Activated naive CD4-positive, alpha-beta T cell treated with anti-CD3 and anti-CD28 coated beads, Interleukin-2, amount 50 U/mL, for 24 hours (primary cell): ENCODE results near the gene GEMIN4.
"Not testable (repeated sequence)": the region's sequence is repeated elsewhere in the genome, so short reads cannot be mapped to it uniquely, and the experiment has no call there.

Experiments used
- H3K27ac Mint-ChIP-seq: one replicate; pipeline ENCODE4 v1.8.0; 2021; ENCODE audit warnings: mild to moderate bottlenecking, mixed read lengths
- H3K27me3 Mint-ChIP-seq: one replicate; pipeline ENCODE4 v1.8.0; 2021; ENCODE audit warnings: mixed read lengths
- H3K36me3 Mint-ChIP-seq: one replicate; pipeline ENCODE4 v1.8.0; 2021; ENCODE audit warnings: mixed read lengths
- H3K4me1 Mint-ChIP-seq: one replicate; pipeline ENCODE4 v1.8.0; 2021; ENCODE audit warnings: mixed read lengths
- H3K4me3 Mint-ChIP-seq: one replicate; pipeline ENCODE4 v1.8.0; 2021; ENCODE audit warnings: mild to moderate bottlenecking, mixed read lengths
- H3K9me3 Mint-ChIP-seq: one replicate; pipeline ENCODE4 v1.8.0; 2021; ENCODE audit warnings: mixed read lengths

Gene GEMIN4

DNA sequence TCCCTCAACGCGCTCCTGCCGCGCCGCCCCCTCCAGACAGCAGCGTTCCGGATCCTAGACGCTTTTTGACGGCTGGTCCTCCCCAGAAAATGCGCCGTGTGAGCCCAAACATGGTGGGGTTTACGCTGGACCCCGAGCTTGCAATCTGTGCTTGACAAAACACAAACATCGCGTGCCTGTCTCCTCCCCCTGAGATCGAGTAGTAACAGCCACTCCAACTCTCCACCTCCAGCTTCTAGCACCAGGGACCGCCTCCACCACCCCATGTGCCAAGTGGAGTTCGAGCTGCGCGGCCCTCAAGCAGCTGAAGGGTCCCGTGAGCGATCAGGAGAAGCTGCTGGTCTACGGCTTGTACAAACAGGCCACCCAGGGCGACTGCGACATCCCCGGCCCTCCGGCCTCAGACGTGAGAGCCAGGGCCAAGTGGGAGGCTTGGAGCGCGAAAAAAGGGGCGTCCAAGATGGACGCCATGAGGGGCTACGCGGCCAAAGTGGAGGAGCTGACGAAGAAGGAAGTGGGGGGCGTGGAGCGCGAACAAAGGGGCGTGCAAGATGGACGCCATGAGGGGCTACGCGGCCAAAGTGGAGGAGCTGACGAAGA lies 656 bp upstream of the GEMIN4 start:
- Mint-ChIP-seq H3K27me3 (no peaks in the 10 kb centered on the region), H3K36me3 (peaks cover 13% of the 10 kb centered on the region), H3K9me3 (no peaks in the 10 kb centered on the region), H3K4me3 (peak overlapping the region; percentile 98), H3K4me1 (peaks cover 39% of the 10 kb centered on the region), H3K27ac (peak overlapping the region; percentile 97)

DNA sequence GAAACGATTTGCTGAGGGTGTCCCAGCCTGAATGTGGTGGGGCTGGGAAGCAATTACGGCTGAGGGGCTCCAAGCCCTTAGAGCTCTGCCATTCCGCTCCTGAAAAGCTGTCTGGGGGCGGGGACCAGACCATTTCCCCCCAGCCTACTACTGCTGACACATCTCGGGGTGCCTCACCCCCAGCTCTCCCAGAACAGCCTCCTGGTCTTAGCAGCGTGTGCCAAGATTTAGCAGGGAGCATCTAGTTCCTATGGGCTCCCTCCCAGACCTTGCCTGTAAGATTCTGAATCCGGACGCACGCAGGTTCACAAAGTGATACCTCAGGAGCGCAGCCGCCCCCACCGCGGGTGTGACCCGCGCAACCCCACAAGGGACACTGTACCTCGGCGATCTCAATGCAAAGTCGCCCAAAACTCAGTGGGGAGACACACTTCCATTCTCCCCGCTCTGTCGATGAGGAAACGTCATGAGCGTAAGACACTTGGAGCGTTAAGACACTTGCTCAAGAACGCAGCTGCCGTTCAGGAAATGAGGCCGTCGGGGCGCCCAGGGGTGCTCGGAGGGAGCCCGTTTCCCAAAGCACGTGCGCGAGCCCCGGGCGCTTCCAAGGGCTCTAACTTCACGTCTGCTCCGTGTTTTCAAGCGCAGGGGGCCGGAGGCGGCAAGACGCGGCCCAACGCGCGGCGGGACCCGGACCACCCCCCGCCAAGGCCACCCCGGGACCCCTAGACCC lies 629 bp downstream of the GEMIN4 start:
- Mint-ChIP-seq H3K4me3 (peak overlapping the region; percentile 98), H3K4me1 (peaks cover 39% of the 10 kb centered on the region), H3K27ac (peak overlapping the region; percentile 98), H3K27me3 (no peaks in the 10 kb centered on the region), H3K36me3 (peaks cover 11% of the 10 kb centered on the region), H3K9me3 (no peaks in the 10 kb centered on the region)

DNA sequence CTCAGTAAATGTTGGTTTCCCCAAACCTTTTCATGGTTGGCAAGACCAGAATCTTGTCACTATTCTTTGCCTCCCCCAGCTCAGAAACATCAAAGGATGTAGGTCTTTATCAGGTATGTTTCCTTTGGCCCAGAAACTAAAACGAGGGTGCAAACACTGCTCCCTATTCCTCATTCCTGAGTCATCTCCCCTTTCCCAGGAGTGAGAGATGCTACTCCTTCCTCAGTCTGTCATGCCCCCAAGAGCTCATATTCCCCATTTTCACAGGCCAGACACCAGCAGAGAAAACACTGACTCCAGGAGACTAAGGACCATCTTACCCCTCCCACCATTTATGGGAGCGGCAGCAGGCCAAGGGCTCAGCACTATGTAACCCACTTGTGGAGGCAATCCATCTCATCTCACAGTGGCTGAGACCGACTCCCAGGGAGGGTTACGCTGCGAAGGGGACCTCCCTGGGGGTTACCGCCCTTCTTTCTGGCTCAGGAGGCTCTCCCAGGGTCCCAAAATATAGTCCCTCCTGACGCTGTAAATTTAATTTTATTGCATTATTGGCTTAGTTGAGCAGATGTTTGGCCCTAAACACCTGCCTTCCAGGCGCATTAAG lies 1.5 kb downstream of the GEMIN4 start:
- peak overlapping the region; percentile 98 for H3K4me3 Mint-ChIP-seq
- peaks cover 39% of the 10 kb centered on the region for H3K4me1 Mint-ChIP-seq
- H3K27me3 Mint-ChIP-seq, result no peaks in the 10 kb centered on the region
- peaks cover 13% of the 10 kb centered on the region for H3K36me3 Mint-ChIP-seq
- no peaks in the 10 kb centered on the region for H3K9me3 Mint-ChIP-seq
- H3K27ac Mint-ChIP-seq, result peak overlapping the region; percentile 85

DNA sequence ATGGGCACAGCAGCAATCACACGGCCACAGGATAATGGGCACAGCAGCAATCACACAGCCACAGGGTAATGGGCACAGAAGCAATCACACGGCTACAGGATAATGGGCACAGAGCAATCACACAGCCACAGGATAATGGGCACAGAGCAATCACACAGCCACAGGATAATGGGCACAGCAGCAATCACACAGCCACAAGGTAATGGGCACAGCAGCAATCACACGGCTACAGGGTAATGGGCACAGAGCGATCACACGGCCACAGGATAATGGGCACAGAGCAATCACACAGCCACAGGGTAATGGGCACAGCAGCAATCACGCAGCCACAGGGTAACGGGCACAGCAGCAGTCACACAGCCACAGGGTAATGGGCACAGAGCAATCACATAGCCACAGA lies 2.7 kb downstream of the GEMIN4 start:
- Mint-ChIP-seq H3K4me1 (peaks cover 41% of the 10 kb centered on the region), H3K4me3 (peak overlapping the region; percentile 98), H3K36me3 (peaks cover 14% of the 10 kb centered on the region), H3K27ac (peak overlapping the region; percentile 66)
- not testable (repeated sequence) for H3K9me3 Mint-ChIP-seq, H3K27me3 Mint-ChIP-seq

DNA sequence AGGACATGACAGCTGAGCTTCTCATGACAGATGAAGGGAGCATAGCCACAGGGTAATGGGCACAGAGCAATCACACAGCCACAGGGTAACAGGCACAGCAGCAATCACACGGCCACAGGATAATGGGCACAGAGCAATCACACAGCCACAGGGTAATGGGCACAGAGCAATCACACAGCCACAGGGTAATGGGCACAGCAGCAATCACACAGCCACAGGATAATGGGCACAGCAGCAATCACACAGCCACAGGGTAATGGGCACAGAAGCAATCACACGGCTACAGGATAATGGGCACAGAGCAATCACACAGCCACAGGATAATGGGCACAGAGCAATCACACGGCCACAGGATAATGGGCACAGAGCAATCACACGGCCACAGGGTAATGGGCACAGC lies 3.5 kb downstream of the GEMIN4 start:
- Mint-ChIP-seq H3K4me1 (peaks cover 46% of the 10 kb centered on the region), H3K36me3 (peaks cover 15% of the 10 kb centered on the region), H3K4me3 (peak overlapping the region; percentile 53)
- not testable (repeated sequence) for H3K27ac Mint-ChIP-seq, H3K27me3 Mint-ChIP-seq, H3K9me3 Mint-ChIP-seq

DNA sequence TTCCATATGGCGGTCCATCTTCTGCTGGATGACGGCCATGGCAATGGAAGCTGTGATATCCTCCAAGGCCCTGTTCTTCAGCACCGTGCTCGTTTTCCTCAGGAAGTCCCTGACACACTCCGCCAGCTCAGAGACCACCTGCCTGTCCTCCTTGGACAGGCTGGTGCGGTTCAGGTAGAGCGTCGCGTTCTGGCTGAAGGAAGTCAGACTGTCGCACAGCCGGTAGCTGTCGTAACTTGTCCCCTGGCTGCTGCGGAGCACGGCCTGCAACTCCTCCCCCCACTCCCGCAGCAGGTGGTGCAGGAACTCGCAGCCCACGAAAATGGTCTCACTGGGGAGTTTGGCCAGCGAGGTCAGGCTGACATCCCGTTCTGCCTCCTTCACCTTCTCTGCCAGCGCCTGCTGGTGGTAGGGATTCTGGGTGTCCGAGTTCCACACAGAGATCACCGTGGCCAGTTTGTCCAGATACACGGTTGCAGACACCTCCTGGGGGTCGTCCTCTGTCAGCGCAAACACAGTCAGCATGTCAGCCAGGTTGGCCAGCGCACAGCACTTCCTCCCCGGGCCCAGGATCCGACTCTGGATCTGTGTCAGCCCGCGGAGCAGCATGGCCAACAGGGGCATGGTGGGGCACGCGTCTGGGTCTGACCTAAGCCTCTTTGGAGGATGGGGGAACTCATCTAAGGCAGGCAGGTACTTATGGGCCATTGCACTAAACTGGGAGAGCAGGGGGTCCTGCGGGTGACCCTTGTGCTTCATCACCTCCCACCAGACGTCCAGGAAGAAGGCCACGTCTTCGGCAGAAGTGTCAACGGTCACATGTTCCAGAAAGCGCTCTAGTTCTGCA lies 5.1 kb downstream of the GEMIN4 start:
- no peaks in the 10 kb centered on the region for H3K9me3 Mint-ChIP-seq
- H3K4me1 Mint-ChIP-seq, result peaks cover 47% of the 10 kb centered on the region
- no peaks in the 10 kb centered on the region for H3K27me3 Mint-ChIP-seq
- H3K4me3 Mint-ChIP-seq, result no peak overlapping the region
- peaks cover 15% of the 10 kb centered on the region for H3K36me3 Mint-ChIP-seq
- no peak overlapping the region for H3K27ac Mint-ChIP-seq

DNA sequence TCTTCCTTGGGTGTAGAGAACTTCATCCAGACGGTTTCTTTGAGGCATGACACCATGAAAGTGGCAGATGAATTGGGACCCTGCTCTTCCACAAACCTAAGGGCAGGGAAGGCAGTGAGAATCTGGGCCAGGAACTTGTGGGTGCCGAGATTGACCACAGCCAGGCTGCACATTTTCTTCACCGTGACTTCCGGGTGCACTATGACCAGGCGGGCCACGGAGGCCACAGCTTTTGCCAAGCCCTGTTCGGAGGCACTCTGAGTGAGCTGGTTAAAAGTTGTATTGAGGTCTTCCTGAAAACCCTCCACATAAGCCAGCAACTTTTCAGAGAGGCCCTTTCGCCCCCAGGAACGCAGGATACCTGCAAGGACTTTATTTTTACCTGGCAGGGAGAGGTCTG lies 5.9 kb downstream of the GEMIN4 start:
- Mint-ChIP-seq H3K4me1 (peaks cover 45% of the 10 kb centered on the region), H3K27me3 (no peaks in the 10 kb centered on the region), H3K36me3 (peaks cover 11% of the 10 kb centered on the region), H3K9me3 (no peaks in the 10 kb centered on the region), H3K4me3 (no peak overlapping the region), H3K27ac (no peak overlapping the region)

DNA sequence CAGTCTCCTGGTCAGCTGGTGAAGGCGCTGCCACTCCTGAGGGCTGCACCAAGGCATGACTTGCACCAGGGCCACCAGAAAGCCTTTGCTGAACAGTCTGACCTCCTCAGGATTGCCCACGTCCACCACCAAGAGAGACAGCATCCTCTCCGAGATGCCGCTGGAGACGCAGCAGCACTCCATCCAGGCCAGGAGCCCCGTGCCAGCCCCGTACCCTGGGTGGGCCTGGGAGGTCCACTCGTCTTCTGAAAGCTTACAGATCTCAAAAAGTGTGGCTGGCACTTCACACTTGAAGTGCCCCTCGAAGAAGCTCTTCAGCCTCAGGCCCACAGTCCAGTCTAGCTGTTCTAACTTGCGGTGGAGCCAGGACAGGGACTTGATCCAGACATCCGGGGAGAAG lies 6.7 kb downstream of the GEMIN4 start:
- Mint-ChIP-seq H3K9me3 (no peaks in the 10 kb centered on the region), H3K4me1 (peaks cover 44% of the 10 kb centered on the region), H3K27ac (no peak overlapping the region), H3K4me3 (no peak overlapping the region), H3K36me3 (peaks cover 11% of the 10 kb centered on the region), H3K27me3 (no peaks in the 10 kb centered on the region)

DNA sequence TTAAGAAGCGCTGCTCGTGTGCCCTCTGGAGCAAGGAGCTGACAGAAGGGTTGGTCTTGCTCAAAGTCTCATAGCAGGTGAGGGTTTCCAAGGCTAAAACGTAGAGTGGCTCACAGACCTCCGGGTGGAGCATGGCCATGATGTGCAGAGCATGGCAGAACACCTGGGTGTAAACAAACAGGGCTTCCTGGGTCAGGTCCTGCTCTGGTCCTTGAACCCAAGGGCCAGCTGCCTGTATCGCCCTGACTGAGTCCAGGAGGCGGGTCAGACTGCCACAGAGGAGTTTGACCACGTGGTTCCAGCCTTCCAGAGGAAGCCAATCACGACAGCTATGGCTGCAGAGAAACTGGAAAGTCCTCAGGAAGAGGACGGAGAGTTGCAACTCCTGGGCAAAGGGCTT lies 7.1 kb downstream of the GEMIN4 start:
- H3K4me3 Mint-ChIP-seq, result no peak overlapping the region
- H3K27me3 Mint-ChIP-seq, result no peaks in the 10 kb centered on the region
- no peaks in the 10 kb centered on the region for H3K9me3 Mint-ChIP-seq
- H3K27ac Mint-ChIP-seq, result no peak overlapping the region
- peaks cover 43% of the 10 kb centered on the region for H3K4me1 Mint-ChIP-seq
- H3K36me3 Mint-ChIP-seq, result peaks cover 11% of the 10 kb centered on the region

DNA sequence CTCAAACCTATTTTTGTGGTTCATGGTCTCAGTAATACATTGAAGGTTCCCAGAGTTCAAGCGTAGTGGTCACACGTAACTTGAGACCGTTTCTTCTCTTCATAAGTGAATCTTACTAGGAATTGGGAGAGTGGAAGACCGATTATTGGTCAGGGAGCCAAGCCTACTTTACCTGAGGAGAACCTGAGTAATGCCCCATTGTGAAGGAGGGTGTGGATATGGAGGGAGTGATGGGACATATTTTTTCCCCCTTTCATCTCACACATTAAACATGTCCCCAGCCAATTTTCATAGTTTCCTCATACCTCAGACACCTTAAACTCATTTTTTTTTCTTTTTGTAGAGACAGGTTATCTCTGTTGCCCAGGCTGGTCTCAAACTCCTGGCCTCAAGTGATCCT lies 8.9 kb downstream of the GEMIN4 start:
- peaks cover 8% of the 10 kb centered on the region for H3K36me3 Mint-ChIP-seq
- no peaks in the 10 kb centered on the region for H3K9me3 Mint-ChIP-seq
- H3K27me3 Mint-ChIP-seq, result no peaks in the 10 kb centered on the region
- H3K4me3 Mint-ChIP-seq, result no peak overlapping the region
- H3K4me1 Mint-ChIP-seq, result peaks cover 30% of the 10 kb centered on the region
- no peak overlapping the region for H3K27ac Mint-ChIP-seq

DNA sequence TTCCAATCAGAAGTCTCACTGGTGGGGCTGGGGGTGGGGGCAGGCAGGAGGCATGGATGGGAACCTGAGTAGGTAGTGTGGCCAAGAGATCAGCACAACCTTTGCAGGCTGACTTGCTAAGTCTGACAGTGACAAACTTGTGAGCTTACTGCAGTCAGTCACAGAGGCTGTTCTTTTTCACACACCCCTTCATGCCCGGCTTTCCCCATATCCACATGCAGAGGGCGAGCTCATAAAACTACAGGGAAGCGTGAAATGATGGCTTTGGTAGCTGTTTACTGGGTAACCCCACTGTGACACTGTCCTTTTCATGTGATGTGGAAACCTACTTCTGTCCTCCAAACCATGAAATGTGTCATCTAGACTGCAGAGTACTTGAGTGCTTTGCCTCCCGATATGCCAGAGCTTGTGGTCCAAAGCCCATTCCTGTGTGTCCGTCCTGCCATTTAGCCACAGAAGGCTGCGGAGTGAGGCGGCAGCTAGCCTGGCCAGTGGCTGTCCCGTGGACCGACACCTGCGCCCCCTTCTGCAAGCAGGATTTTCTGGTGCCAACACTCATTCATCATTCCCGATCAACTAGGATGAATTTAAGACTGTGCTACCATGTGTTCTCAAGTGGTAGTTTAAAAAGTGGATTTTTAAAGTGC lies 9.8 kb downstream of the GEMIN4 start:
- Mint-ChIP-seq H3K36me3 (peaks cover 4% of the 10 kb centered on the region), H3K27ac (no peak overlapping the region), H3K27me3 (no peaks in the 10 kb centered on the region), H3K4me3 (no peak overlapping the region), H3K9me3 (no peaks in the 10 kb centered on the region), H3K4me1 (peaks cover 26% of the 10 kb centered on the region)

DNA sequence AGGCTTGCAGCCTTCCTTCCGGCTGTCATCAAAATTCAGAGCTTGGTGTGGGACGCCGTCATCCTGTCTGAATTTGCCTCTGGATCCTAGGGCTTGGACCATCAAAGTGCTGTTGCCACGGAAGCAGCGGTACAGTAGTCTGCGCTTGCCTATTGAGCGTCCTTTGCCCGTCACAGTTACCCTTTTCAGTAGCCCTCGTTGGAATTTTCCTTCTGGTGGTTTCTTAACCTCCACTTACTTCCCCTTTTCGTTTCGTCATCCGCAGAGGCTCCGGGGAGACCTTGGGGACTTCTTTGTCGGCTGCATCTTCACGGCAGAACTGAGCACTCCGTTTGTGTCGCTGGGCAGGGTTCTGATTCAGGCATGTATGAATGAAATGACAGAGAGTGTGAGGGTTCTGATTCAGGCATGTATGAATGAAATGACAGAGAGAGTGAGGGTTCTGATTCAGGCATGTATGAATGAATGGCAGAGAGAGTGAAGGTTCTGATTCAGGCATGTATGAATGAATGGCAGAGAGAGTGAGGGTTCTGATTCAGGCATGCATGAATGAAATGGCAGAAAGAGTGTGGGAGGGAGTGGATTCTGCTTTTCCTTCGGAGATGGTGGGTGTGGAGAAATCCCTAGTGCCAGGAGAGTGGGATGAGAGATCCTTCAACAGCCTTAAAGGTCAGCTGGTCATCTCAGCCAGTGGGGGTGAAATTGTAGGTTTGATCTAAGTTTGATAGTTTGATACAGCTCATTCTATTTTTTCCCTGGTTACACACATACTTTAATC lies 11.6 kb downstream of the GEMIN4 start:
- H3K4me1 Mint-ChIP-seq, result peaks cover 26% of the 10 kb centered on the region
- peak overlapping the region; percentile 17 for H3K4me3 Mint-ChIP-seq
- no peak overlapping the region for H3K27ac Mint-ChIP-seq
- peaks cover 1% of the 10 kb centered on the region for H3K36me3 Mint-ChIP-seq
- H3K9me3 Mint-ChIP-seq, result no peaks in the 10 kb centered on the region
- no peaks in the 10 kb centered on the region for H3K27me3 Mint-ChIP-seq

DNA sequence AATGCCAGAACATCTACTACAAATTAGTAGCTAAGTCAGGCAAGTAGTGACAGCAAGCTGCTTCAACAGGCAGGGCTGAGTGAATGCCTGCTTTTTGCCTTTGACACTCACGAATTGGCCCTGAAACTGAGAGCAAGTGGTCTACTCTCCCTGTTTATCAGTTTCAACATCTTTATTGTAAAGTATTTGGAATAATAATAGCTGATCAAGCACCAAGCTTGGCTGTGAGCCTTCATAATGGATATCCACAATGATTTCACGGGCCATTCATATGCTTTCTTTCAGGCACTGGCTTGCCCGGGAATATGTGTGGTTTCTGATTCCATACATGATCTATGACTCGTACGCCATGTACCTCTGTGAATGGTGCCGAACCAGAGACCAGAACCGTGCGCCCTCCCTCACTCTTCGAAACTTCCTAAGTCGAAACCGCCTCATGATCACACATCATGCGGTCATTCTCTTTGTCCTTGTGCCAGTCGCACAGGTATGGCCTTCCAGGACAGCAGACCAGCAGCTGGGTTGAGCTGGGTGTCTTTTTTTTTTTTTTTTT lies 14.4 kb downstream of the GEMIN4 start:
- Mint-ChIP-seq H3K27ac (no peak overlapping the region), H3K36me3 (no peaks in the 10 kb centered on the region)

DNA sequence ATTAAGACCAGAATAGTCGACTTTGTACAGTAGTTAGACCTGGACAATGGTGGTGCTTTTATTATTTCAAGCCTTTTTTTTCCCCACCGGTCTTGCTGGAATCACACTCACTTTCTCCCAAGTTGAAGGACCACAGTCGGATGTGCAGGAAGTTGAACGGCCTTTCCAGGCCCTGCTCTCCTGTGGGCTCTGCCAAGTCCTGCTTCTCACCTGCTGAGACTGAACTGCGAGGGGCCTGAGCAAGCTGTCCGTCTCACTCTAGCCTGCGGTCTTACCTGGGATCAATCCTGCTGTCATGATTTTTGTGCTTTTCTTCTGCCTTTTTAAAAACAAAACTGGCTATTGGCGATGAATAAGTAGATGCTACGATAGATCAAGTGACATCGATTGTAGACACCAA lies 18.3 kb downstream of the GEMIN4 start:
- Mint-ChIP-seq H3K4me1 (no peaks in the 10 kb centered on the region), H3K36me3 (no peaks in the 10 kb centered on the region), H3K27ac (peak overlapping the region; percentile 4), H3K4me3 (peak overlapping the region; percentile 83), H3K9me3 (no peaks in the 10 kb centered on the region), H3K27me3 (peaks cover 2% of the 10 kb centered on the region)

More for the DNA sequence above, 14.4 kb downstream of the GEMIN4 start:
- Mint-ChIP-seq H3K4me1 (peaks cover 12% of the 10 kb centered on the region), H3K9me3 (no peaks in the 10 kb centered on the region), H3K27me3 (no peaks in the 10 kb centered on the region), H3K4me3 (no peak overlapping the region)
